ENCODE measurements around the gene RSF1. TPM values are rescaled to one million over a fixed set of nuclear protein-coding genes. Genes with fewer than 3 reads are reported as not detected.
A peak's percentile ranks its signal among the peaks of the same experiment; 100 is the strongest.

RSF1 gene
- total RNA-seq, 1 donor from 2014 or later: 74.2 TPM

- Mint-ChIP-seq H3K4me3 (ENCODE audit: unreplicated experiment) (no peak overlapping the region), H3K4me1 (ENCODE audit: unreplicated experiment) (peaks cover 12% of the 10 kb centered on the region), H3K9me3 (ENCODE audit: unreplicated experiment) (peaks cover 5% of the 10 kb centered on the region), H3K27ac (ENCODE audit: unreplicated experiment) (no peak overlapping the region), H3K27me3 (ENCODE audit: unreplicated experiment) (no peaks in the 10 kb centered on the region), H3K36me3 (ENCODE audit: unreplicated experiment) (peaks cover 15% of the 10 kb centered on the region)
- no peak for TF ChIP-seq CTCF (IDR thresholded peaks at IDR 0.05)
- no peak for DNase-seq (ENCODE audit: extremely low spot score, unreplicated experiment)
Measured at GRCh38 chr11:77748266-77748665, 72.3 kb downstream of the RSF1 start.

GRCh38 chr11:77747381-77747969, 73.0 kb downstream of the RSF1 start:
- peak overlapping the region; percentile 8 for H3K27ac Mint-ChIP-seq (ENCODE audit: unreplicated experiment)
- peaks cover 12% of the 10 kb centered on the region for H3K4me1 Mint-ChIP-seq (ENCODE audit: unreplicated experiment)

GRCh38 chr11:77736473-77736872, 84.0 kb downstream of the RSF1 start:
- no peak for DNase-seq (ENCODE audit: extremely low spot score, unreplicated experiment)
- H3K4me3 Mint-ChIP-seq (ENCODE audit: unreplicated experiment): no peak overlapping the region
- no peak for TF ChIP-seq CTCF (IDR thresholded peaks at IDR 0.05)
- no peaks in the 10 kb centered on the region for H3K27me3 Mint-ChIP-seq (ENCODE audit: unreplicated experiment)
- H3K9me3 Mint-ChIP-seq (ENCODE audit: unreplicated experiment): no peaks in the 10 kb centered on the region
- peaks cover 50% of the 10 kb centered on the region for H3K36me3 Mint-ChIP-seq (ENCODE audit: unreplicated experiment)
- no peak overlapping the region for H3K27ac Mint-ChIP-seq (ENCODE audit: unreplicated experiment)
- H3K4me1 Mint-ChIP-seq (ENCODE audit: unreplicated experiment): no peaks in the 10 kb centered on the region

More at GRCh38 chr11:77747381-77747969, 73.0 kb downstream of the RSF1 start:
- Mint-ChIP-seq H3K27me3 (ENCODE audit: unreplicated experiment) (no peaks in the 10 kb centered on the region), H3K36me3 (ENCODE audit: unreplicated experiment) (peaks cover 18% of the 10 kb centered on the region), H3K9me3 (ENCODE audit: unreplicated experiment) (peaks cover 5% of the 10 kb centered on the region), H3K4me3 (ENCODE audit: unreplicated experiment) (no peak overlapping the region)
- no peak for TF ChIP-seq CTCF (IDR thresholded peaks at IDR 0.05)
- DNase-seq (ENCODE audit: extremely low spot score, unreplicated experiment): no peak

- H3K9me3 Mint-ChIP-seq (ENCODE audit: unreplicated experiment): peaks cover 11% of the 10 kb centered on the region
- no peak overlapping the region for H3K4me3 Mint-ChIP-seq (ENCODE audit: unreplicated experiment)
- no peaks in the 10 kb centered on the region for H3K4me1 Mint-ChIP-seq (ENCODE audit: unreplicated experiment)
- H3K27ac Mint-ChIP-seq (ENCODE audit: unreplicated experiment): no peak overlapping the region
- H3K27me3 Mint-ChIP-seq (ENCODE audit: unreplicated experiment): no peaks in the 10 kb centered on the region
- DNase-seq (ENCODE audit: extremely low spot score, unreplicated experiment): no peak
- peaks cover 57% of the 10 kb centered on the region for H3K36me3 Mint-ChIP-seq (ENCODE audit: unreplicated experiment)
- TF ChIP-seq CTCF (IDR thresholded peaks at IDR 0.05): no peak
Measured at GRCh38 chr11:77734890-77735289, 85.6 kb downstream of the RSF1 start.

GRCh38 chr11:77732143-77732542, 88.4 kb downstream of the RSF1 start:
- no peak overlapping the region for H3K4me3 Mint-ChIP-seq (ENCODE audit: unreplicated experiment)
- H3K4me1 Mint-ChIP-seq (ENCODE audit: unreplicated experiment): no peaks in the 10 kb centered on the region
- H3K27ac Mint-ChIP-seq (ENCODE audit: unreplicated experiment): no peak overlapping the region
- peaks cover 11% of the 10 kb centered on the region for H3K9me3 Mint-ChIP-seq (ENCODE audit: unreplicated experiment)
- no peak for DNase-seq (ENCODE audit: extremely low spot score, unreplicated experiment)
- no peaks in the 10 kb centered on the region for H3K27me3 Mint-ChIP-seq (ENCODE audit: unreplicated experiment)
- TF ChIP-seq CTCF (IDR thresholded peaks at IDR 0.05): no peak
- peaks cover 48% of the 10 kb centered on the region for H3K36me3 Mint-ChIP-seq (ENCODE audit: unreplicated experiment)
